ENCODE data around the gene CMIP.

GRCh38 chr16:81493755-81494433 lies 49.3 kb downstream of the CMIP start:
- TF ChIP-seq CTCF (IDR thresholded peaks at IDR 0.05) (no peak), POLR2A (IDR thresholded peaks at IDR 0.05; ENCODE audit: low read depth) (no peak), EP300 (IDR thresholded peaks at IDR 0.05) (no peak), POLR2AphosphoS5 (IDR thresholded peaks at IDR 0.05) (peak in 1 of 2 donors; percentile 37)

All from esophagus muscularis mucosa (tissue), 4 donors.